PC-9 (cell line): Measurements from ENCODE around the gene NUDT5. TPM values are rescaled to one million over a fixed set of nuclear protein-coding genes. Genes with fewer than 3 reads are reported as not detected.

Experiments
- BruUV-seq: library from RNA; stranded (reverse); fragments of 400-500 nt; replicated peaks from 2 replicates; lab custom pipeline; 2021; lab: Mats Ljungman, UMichigan
- CTCF ChIA-PET: fragments of 300-600 bp; sonication (Branson Sonifier 250); formaldehyde crosslinking; loops from one replicate; lab custom pipeline; 2022; ENCODE audit warnings: antibody characterized with exemption; lab: Charles Lee
- POLR2A ChIA-PET: fragments of 300-600 bp; sonication (Branson Sonifier 250); formaldehyde crosslinking; loops from one replicate; lab custom pipeline; 2022; ENCODE audit warnings: antibody characterized with exemption; ENCODE audit not compliant: unreplicated experiment; lab: Charles Lee
- DNase-seq, 2 experiments: peaks; one replicate each; pipeline versions ENCODE4 v3.0.0 to v3.0.0-alpha.2; 2015 to 2022; ENCODE audit warnings: mixed read lengths in 1 of 2
- H2AFZ ChIP-seq: fragments of 200-600 bp; sonication (generic); 2 replicates; pipeline ENCODE4 v1.8.1; 2017; ENCODE audit warnings: antibody characterized with exemption
- H3F3A ChIP-seq: fragments of 200-600 bp; sonication (generic); 2 replicates; pipeline ENCODE4 v1.8.1; 2017; ENCODE audit warnings: antibody characterized with exemption, mild to moderate bottlenecking, low read depth; ENCODE audit not compliant: insufficient read depth
- H3K27ac ChIP-seq: fragments of 200-600 bp; sonication (generic); 2 replicates; pipeline ENCODE4 v1.6.1; 2016; ENCODE audit warnings: mixed run types
- H3K27me3 ChIP-seq: fragments of 200-600 bp; sonication (generic); 2 replicates; pipeline ENCODE4 v1.6.1; 2016; ENCODE audit warnings: low read depth, mixed run types; ENCODE audit not compliant: insufficient read depth
- H3K36me3 ChIP-seq: fragments of 200-600 bp; sonication (generic); 2 replicates; pipeline ENCODE4 v1.6.1; 2016; ENCODE audit warnings: low read depth, mixed run types
- H3K4me1 ChIP-seq: fragments of 200-600 bp; sonication (generic); replicated peaks from 2 replicates; pipeline ENCODE4 v1.6.1; 2016; ENCODE audit warnings: mixed run types; ENCODE audit not compliant: insufficient read depth
- H3K4me2 ChIP-seq: fragments of 200-600 bp; sonication (generic); 2 replicates; pipeline ENCODE4 v1.6.1; 2017; ENCODE audit warnings: mixed run types
- H3K4me3 ChIP-seq: fragments of 200-600 bp; sonication (generic); 2 replicates; pipeline ENCODE4 v1.6.1; 2016; ENCODE audit warnings: mixed run types
- H3K79me2 ChIP-seq: fragments of 200-600 bp; sonication (generic); 2 replicates; pipeline ENCODE4 v1.6.1; 2017; ENCODE audit warnings: low read depth, mixed run types
- H3K9me2 ChIP-seq: fragments of 200-600 bp; sonication (generic); 2 replicates; pipeline ENCODE4 v1.8.1; 2017; ENCODE audit warnings: mild to moderate bottlenecking; ENCODE audit not compliant: insufficient read depth
- H3K9me3 ChIP-seq: fragments of 200-600 bp; sonication (generic); 2 replicates; pipeline ENCODE4 v1.8.1; 2016; ENCODE audit warnings: low read depth; ENCODE audit not compliant: insufficient read depth
- H4K20me1 ChIP-seq: fragments of 200-600 bp; sonication (generic); 2 replicates; pipeline ENCODE4 v1.8.1; 2017; ENCODE audit not compliant: insufficient read depth
- CTCF ChIP-seq: fragments of 200-600 bp; sonication (generic); conservative IDR thresholded peaks from 2 replicates; pipeline ENCODE4 v1.6.1; 2017; ENCODE audit warnings: mixed run types, antibody characterized with exemption, mild to moderate bottlenecking, moderate library complexity
- EZH2 ChIP-seq: fragments of 200-600 bp; sonication (generic); IDR thresholded peaks from 2 replicates; pipeline ENCODE4 v1.8.0; 2017; ENCODE audit warnings: antibody characterized with exemption, low read depth
- intact Hi-C: fragments of 100-400 bp; cut with micrococcal nuclease; formaldehyde crosslinking; loops from one replicate; pipeline ENCODE4 v1.10.0; 2022; ENCODE audit not compliant: unreplicated experiment
- total RNA-seq: library from RNA; stranded (reverse); gene quantifications from 2 replicates; pipeline ENCODE4 v1.2.3, GENCODE V29; 2021

The NUDT5 gene
- total RNA-seq, 1 experiment from 2014 or later = 82.0 TPM

GRCh38 chr10:12164085-12164484, 31.6 kb downstream of the NUDT5 start:
- Histone ChIP-seq H3K36me3 (no peaks in the 10 kb centered on the region), H4K20me1 (no peaks in the 10 kb centered on the region), H3K4me3 (no peak overlapping the region), H3K27ac (no peak overlapping the region), H3K27me3 (no peaks in the 10 kb centered on the region), H3F3A (no peaks in the 10 kb centered on the region), H3K9me3 (no peaks in the 10 kb centered on the region), H3K4me2 (no peak overlapping the region), H3K9me2 (no peaks in the 10 kb centered on the region), H3K4me1 (no peaks in the 10 kb centered on the region), H2AFZ (no peak overlapping the region), H3K79me2 (no peaks in the 10 kb centered on the region)
- intact Hi-C loops = no loop called here
- no peak for TF ChIP-seq CTCF
- TF ChIP-seq EZH2 = no peak
- BruUV-seq = no TSS peak
- POLR2A ChIA-PET = no interaction called here
- DNase-seq = no peak
- CTCF ChIA-PET = no interaction called here

- Histone ChIP-seq H3K9me2 (no peaks in the 10 kb centered on the region), H3K4me1 (no peaks in the 10 kb centered on the region), H2AFZ (no peak overlapping the region), H3K79me2 (no peaks in the 10 kb centered on the region), H3K9me3 (no peaks in the 10 kb centered on the region), H3K27ac (no peak overlapping the region), H4K20me1 (no peaks in the 10 kb centered on the region), H3F3A (no peaks in the 10 kb centered on the region), H3K36me3 (no peaks in the 10 kb centered on the region), H3K4me3 (no peak overlapping the region), H3K4me2 (no peak overlapping the region), H3K27me3 (no peaks in the 10 kb centered on the region)
- POLR2A ChIA-PET = no interaction called here
- TF ChIP-seq EZH2 (no peak), CTCF (no peak)
- BruUV-seq = no TSS peak
- intact Hi-C loops = no loop called here
- CTCF ChIA-PET = no interaction called here
- no peak for DNase-seq
These were observed 32.8 kb downstream of the NUDT5 start for GRCh38 chr10:12162927-12163326.

- H3K4me1 ChIP-seq = no peaks in the 10 kb centered on the region
- no peak for DNase-seq
- H3K36me3 ChIP-seq = no peaks in the 10 kb centered on the region
- H3K4me2 ChIP-seq = no peak overlapping the region
- H3K27ac ChIP-seq = no peak overlapping the region
- H3K79me2 ChIP-seq = no peaks in the 10 kb centered on the region
- ChIA-PET CTCF (no interaction called here), POLR2A (no interaction called here)
- no peak overlapping the region for H2AFZ ChIP-seq
- no peaks in the 10 kb centered on the region for H3K27me3 ChIP-seq
- H3K4me3 ChIP-seq = no peak overlapping the region
- TF ChIP-seq EZH2 (no peak), CTCF (no peak)
- BruUV-seq = no TSS peak
- no peaks in the 10 kb centered on the region for H3F3A ChIP-seq
- no peaks in the 10 kb centered on the region for H3K9me3 ChIP-seq
- intact Hi-C loops = no loop called here
- H3K9me2 ChIP-seq = no peaks in the 10 kb centered on the region
- no peaks in the 10 kb centered on the region for H4K20me1 ChIP-seq
These were observed 35.0 kb downstream of the NUDT5 start for GRCh38 chr10:12160664-12161063.
